WTC11 (cell line): ENCODE measurements around the gene THBS2. TPM values are rescaled to one million over a fixed set of nuclear protein-coding genes. Genes with fewer than 3 reads are reported as not detected.
"Not testable (repeated sequence)": the region's sequence is repeated elsewhere in the genome, so short reads cannot be mapped to it uniquely, and the experiment has no call there.

Experiments
- ATAC-seq: fragments of 200-7000 bp; cut with Tn5 transposase; 2 replicates; pipeline ENCODE4 v1.10.0; 2021; ENCODE audit warnings: mild to moderate bottlenecking, moderate library complexity
- CTCF ChIA-PET: fragments of 300-600 bp; sonication (Branson Sonifier 250); formaldehyde crosslinking; loops from one replicate; lab custom pipeline; 2021; ENCODE audit warnings: antibody characterized with exemption; lab: Charles Lee
- POLR2A ChIA-PET: fragments of 350-600 bp; sonication (Branson Sonifier 250); formaldehyde crosslinking; loops from one replicate; lab custom pipeline; 2021; ENCODE audit warnings: antibody characterized with exemption; lab: Charles Lee
- DNase-seq: peaks from one replicate; pipeline ENCODE4 v3.0.0; 2021; ENCODE audit warnings: low spot score
- H3K27ac Mint-ChIP-seq: 2 replicates; pipeline ENCODE4 v1.8.0; 2021; ENCODE audit warnings: mixed read lengths
- H3K27me3 Mint-ChIP-seq: 2 replicates; pipeline ENCODE4 v1.8.0; 2021; ENCODE audit warnings: low read depth, mild to moderate bottlenecking, moderate library complexity, mixed read lengths
- H3K36me3 Mint-ChIP-seq: 2 replicates; pipeline ENCODE4 v1.8.0; 2021; ENCODE audit warnings: mixed read lengths
- H3K4me1 Mint-ChIP-seq: 2 replicates; pipeline ENCODE4 v1.8.0; 2022; ENCODE audit warnings: mixed read lengths
- H3K4me3 Mint-ChIP-seq: 2 replicates; pipeline ENCODE4 v1.8.0; 2021; ENCODE audit warnings: mild to moderate bottlenecking, moderate library complexity, mixed read lengths
- H3K9me3 Mint-ChIP-seq: 2 replicates; pipeline ENCODE4 v1.8.0; 2021; ENCODE audit warnings: mixed read lengths
- ATF3 ChIP-seq: sonication (generic); formaldehyde crosslinking; conservative IDR thresholded peaks from 2 replicates; pipeline ENCODE4 v1.8.1; 2022; ENCODE audit warnings: mild to moderate bottlenecking, missing genetic modification reagents
- E2F1 ChIP-seq: sonication (generic); formaldehyde crosslinking; IDR thresholded peaks from 2 replicates; pipeline ENCODE4 v1.8.0; 2022; ENCODE audit warnings: mild to moderate bottlenecking, missing genetic modification reagents
- ELF4 ChIP-seq: sonication (generic); formaldehyde crosslinking; IDR thresholded peaks from 2 replicates; pipeline ENCODE4 v1.8.1; 2022; ENCODE audit warnings: low read depth, mild to moderate bottlenecking, moderate library complexity, missing genetic modification reagents
- EMX1 ChIP-seq: fragments of 250-450 bp; sonication (Bioruptor Pico); IDR thresholded peaks from 2 replicates; pipeline ENCODE4 v1.8.0; 2021; ENCODE audit warnings: mild to moderate bottlenecking
- ETV6 ChIP-seq: sonication (generic); formaldehyde crosslinking; IDR thresholded peaks from 2 replicates; pipeline ENCODE4 v1.8.1; 2022; ENCODE audit warnings: mild to moderate bottlenecking, missing genetic modification reagents
- FOXP1 ChIP-seq: sonication (generic); formaldehyde crosslinking; IDR thresholded peaks from 2 replicates; pipeline ENCODE4 v1.8.0; 2022; ENCODE audit warnings: missing genetic modification reagents, mild to moderate bottlenecking, moderate library complexity, borderline replicate concordance
- HMGXB4 ChIP-seq: sonication (generic); formaldehyde crosslinking; IDR thresholded peaks from 2 replicates; pipeline ENCODE4 v1.8.1; 2023; ENCODE audit warnings: mild to moderate bottlenecking, moderate library complexity, missing genetic modification reagents
- IRF1 ChIP-seq: sonication (generic); formaldehyde crosslinking; IDR thresholded peaks from 2 replicates; pipeline ENCODE4 v1.8.0; 2023; ENCODE audit warnings: missing genetic modification reagents
- KAT7 ChIP-seq: sonication (generic); formaldehyde crosslinking; IDR thresholded peaks from 2 replicates; pipeline ENCODE4 v1.8.1; 2023; ENCODE audit warnings: missing genetic modification reagents, mild to moderate bottlenecking, borderline replicate concordance
- MXD4 ChIP-seq: fragments of 250-450 bp; sonication (Bioruptor Pico); IDR thresholded peaks from 2 replicates; pipeline ENCODE4 v1.8.0; 2021; ENCODE audit warnings: mild to moderate bottlenecking, moderate library complexity, borderline replicate concordance
- OVOL2 ChIP-seq: fragments of 250-450 bp; sonication (Bioruptor Pico); IDR thresholded peaks from 2 replicates; pipeline ENCODE4 v1.9.0; 2021; ENCODE audit warnings: mild to moderate bottlenecking, borderline replicate concordance
- RELA ChIP-seq: sonication (generic); formaldehyde crosslinking; IDR thresholded peaks from 2 replicates; pipeline ENCODE4 v1.8.1; 2022; ENCODE audit warnings: missing genetic modification reagents, mild to moderate bottlenecking, borderline replicate concordance
- SMAD4 ChIP-seq: sonication (generic); formaldehyde crosslinking; IDR thresholded peaks from 2 replicates; pipeline ENCODE4 v1.8.0; 2022; ENCODE audit warnings: mild to moderate bottlenecking, missing genetic modification reagents
- STAT6 ChIP-seq: sonication (generic); formaldehyde crosslinking; conservative IDR thresholded peaks from 2 replicates; pipeline ENCODE4 v1.8.1; 2023; ENCODE audit warnings: mild to moderate bottlenecking, low read depth, missing genetic modification reagents, moderate library complexity
- USF2 ChIP-seq: sonication (generic); formaldehyde crosslinking; IDR thresholded peaks from 2 replicates; pipeline ENCODE4 v1.8.1; 2023; ENCODE audit warnings: mild to moderate bottlenecking, missing genetic modification reagents, moderate library complexity
- ZNF416 ChIP-seq: fragments of 250-450 bp; sonication (Bioruptor Pico); IDR thresholded peaks from 2 replicates; pipeline ENCODE4 v1.9.0; 2021; ENCODE audit warnings: mild to moderate bottlenecking, inconsistent platforms
- ZNF423 ChIP-seq: fragments of 250-450 bp; sonication (Bioruptor Pico); IDR thresholded peaks from 2 replicates; pipeline ENCODE4 v2.1.2; 2022; ENCODE audit warnings: mild to moderate bottlenecking, moderate library complexity
- total RNA-seq: library from RNA; stranded (reverse); gene quantifications from 3 replicates; pipeline ENCODE4 v1.2.3, GENCODE V29; 2021

The THBS2 gene
- total RNA-seq, 1 experiment from 2014 or later: 40.3 TPM

- Mint-ChIP-seq H3K4me1 (peaks cover 6% of the 10 kb centered on the region), H3K36me3 (peaks cover 51% of the 10 kb centered on the region), H3K27me3 (no peaks in the 10 kb centered on the region), H3K9me3 (no peaks in the 10 kb centered on the region; the same call in 1 of the 2 replicates), H3K27ac (no peak overlapping the region), H3K4me3 (no peak overlapping the region)
- ATAC-seq (no peak), DNase-seq (no peak)
- ChIA-PET CTCF (no interaction called here), POLR2A (no interaction called here)
- TF ChIP-seq SMAD4 (CRISPR knock-in tag) (no peak), STAT6 (CRISPR knock-in tag) (no peak), KAT7 (CRISPR knock-in tag) (no peak), ZNF416 (CRISPR knock-in tag) (no peak), RELA (no peak), EMX1 (CRISPR knock-in tag) (no peak), E2F1 (CRISPR knock-in tag) (no peak), MXD4 (CRISPR knock-in tag) (no peak), USF2 (no peak)
- TF ChIP-seq, all 79 proteins: peak for 0
Observed at GRCh38 chr6:169216830-169217229, 36.8 kb downstream of the THBS2 start.

- Mint-ChIP-seq H3K9me3 (no peaks in the 10 kb centered on the region; the same call in 1 of the 2 replicates), H3K27me3 (no peaks in the 10 kb centered on the region), H3K4me3 (no peak overlapping the region), H3K36me3 (peaks cover 35% of the 10 kb centered on the region), H3K4me1 (peaks cover 6% of the 10 kb centered on the region), H3K27ac (no peak overlapping the region)
- no peak for ATAC-seq
- ChIA-PET CTCF (interaction anchor here (1.3 kb wide), 1 partner anchor 195 kb away, joined by 3 read pairs; no protein-coding TSS in a partner anchor), POLR2A (no interaction called here)
- TF ChIP-seq ELF4 (CRISPR knock-in tag) (no peak), OVOL2 (CRISPR knock-in tag) (no peak), ATF3 (CRISPR knock-in tag) (no peak), ZNF423 (CRISPR knock-in tag) (no peak), IRF1 (CRISPR knock-in tag) (no peak), ETV6 (CRISPR knock-in tag) (no peak), HMGXB4 (no peak), FOXP1 (CRISPR knock-in tag) (no peak)
- DNase-seq: no peak
Observed at GRCh38 chr6:169215201-169215681, 38.4 kb downstream of the THBS2 start.

GRCh38 chr6:169214789-169215188 is 38.9 kb downstream of the THBS2 start:
- H3K4me1 Mint-ChIP-seq, H3K27me3 Mint-ChIP-seq, H3K4me3 Mint-ChIP-seq, POLR2A ChIA-PET, DNase-seq, ATAC-seq, H3K9me3 Mint-ChIP-seq: not testable (repeated sequence)
- H3K36me3 Mint-ChIP-seq: peaks cover 31% of the 10 kb centered on the region
- peak overlapping the region; percentile 19; the same call in 1 of the 2 replicates for H3K27ac Mint-ChIP-seq
- CTCF ChIA-PET: interaction anchor here (1.3 kb wide), 1 partner anchor 195 kb away, joined by 3 read pairs; no protein-coding TSS in a partner anchor
